Vagina (tissue), 2 donors: ENCODE results near the gene CCR5.

Experiments used
- POLR2A ChIP-seq, 2 donors: fragments of 450-650 bp; IDR thresholded peaks; one replicate each; pipeline ENCODE4 v1.6.1; 2017; ENCODE audit warnings: antibody characterized with exemption in 2 of 2, mild to moderate bottlenecking in 2 of 2, moderate library complexity in 2 of 2
- POLR2AphosphoS5 ChIP-seq, 2 donors: sonication (generic); formaldehyde crosslinking; IDR thresholded peaks; one replicate each; pipeline ENCODE4 v1.9.0; 2017; ENCODE audit warnings: antibody characterized with exemption in 2 of 2, mild to moderate bottlenecking in 2 of 2, low read depth in 1 of 2; ENCODE audit not compliant: insufficient read depth in 1 of 2
- TF ChIP-seq, protein P1 (sequence below), 3 experiments: fragments of 450-650 bp in 2 of 3; fragments of 200-600 bp in 1 of 3; sonication (generic) in 1 of 3; IDR thresholded peaks; one replicate each; pipeline ENCODE4 v1.5.1; 2017 to 2019; ENCODE audit warnings: antibody characterized with exemption in 3 of 3, mild to moderate bottlenecking in 2 of 3, moderate library complexity in 2 of 3

DNA sequence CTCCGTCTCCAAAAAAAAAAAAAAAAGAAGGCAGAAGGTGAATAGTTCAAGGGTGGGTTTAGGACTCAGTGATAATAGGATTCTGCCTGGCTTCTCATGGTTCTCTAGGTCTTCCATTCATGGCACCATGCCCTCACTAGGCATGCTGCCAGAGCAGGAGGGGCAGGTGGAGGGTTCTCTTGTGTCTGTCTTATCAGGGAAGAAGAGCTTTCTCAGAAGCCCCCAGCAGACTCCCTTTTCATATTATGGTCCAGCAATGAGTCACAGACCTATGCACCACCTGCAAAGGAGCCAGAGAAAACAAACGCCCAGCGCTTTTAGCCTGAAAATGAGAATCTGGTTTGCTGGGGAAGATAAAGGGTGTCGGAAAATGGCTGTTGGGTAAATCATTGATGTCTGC, 13.8 kb upstream of the CCR5 start:
- TF ChIP-seq POLR2A (IDR thresholded peaks at IDR 0.05) (no peak), POLR2AphosphoS5 (IDR thresholded peaks at IDR 0.05; ENCODE audit: insufficient read depth in 1 of 2, low read depth in 1 of 2) (no peak)
- TF ChIP-seq, protein P1, sequence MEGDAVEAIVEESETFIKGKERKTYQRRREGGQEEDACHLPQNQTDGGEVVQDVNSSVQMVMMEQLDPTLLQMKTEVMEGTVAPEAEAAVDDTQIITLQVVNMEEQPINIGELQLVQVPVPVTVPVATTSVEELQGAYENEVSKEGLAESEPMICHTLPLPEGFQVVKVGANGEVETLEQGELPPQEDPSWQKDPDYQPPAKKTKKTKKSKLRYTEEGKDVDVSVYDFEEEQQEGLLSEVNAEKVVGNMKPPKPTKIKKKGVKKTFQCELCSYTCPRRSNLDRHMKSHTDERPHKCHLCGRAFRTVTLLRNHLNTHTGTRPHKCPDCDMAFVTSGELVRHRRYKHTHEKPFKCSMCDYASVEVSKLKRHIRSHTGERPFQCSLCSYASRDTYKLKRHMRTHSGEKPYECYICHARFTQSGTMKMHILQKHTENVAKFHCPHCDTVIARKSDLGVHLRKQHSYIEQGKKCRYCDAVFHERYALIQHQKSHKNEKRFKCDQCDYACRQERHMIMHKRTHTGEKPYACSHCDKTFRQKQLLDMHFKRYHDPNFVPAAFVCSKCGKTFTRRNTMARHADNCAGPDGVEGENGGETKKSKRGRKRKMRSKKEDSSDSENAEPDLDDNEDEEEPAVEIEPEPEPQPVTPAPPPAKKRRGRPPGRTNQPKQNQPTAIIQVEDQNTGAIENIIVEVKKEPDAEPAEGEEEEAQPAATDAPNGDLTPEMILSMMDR (IDR thresholded peaks at IDR 0.05) = no peak
